Choroid plexus epithelial cell (primary cell): ENCODE results near the gene ARV1.
A peak's percentile ranks its signal among the peaks of the same experiment; 100 is the strongest.
"Not testable (repeated sequence)": the region's sequence is repeated elsewhere in the genome, so short reads cannot be mapped to it uniquely, and the experiment has no call there.

ENCODE experiments used
- DNase-seq: peaks from one replicate; pipeline ENCODE4 v3.0.0-alpha.2; 2010; ENCODE audit warnings: low read depth
- H3K4me3 ChIP-seq: 2 replicates; pipeline ENCODE4 v1.5.1; 2011; ENCODE audit warnings: low read depth, mild to moderate bottlenecking, control low read depth, low read length, moderate library complexity
- CTCF ChIP-seq: conservative IDR thresholded peaks from 2 replicates; pipeline ENCODE4 v1.5.1; 2011; ENCODE audit warnings: low read depth, mild to moderate bottlenecking, control low read depth, inconsistent platforms, low read length, moderate library complexity

Gene ARV1

DNA sequence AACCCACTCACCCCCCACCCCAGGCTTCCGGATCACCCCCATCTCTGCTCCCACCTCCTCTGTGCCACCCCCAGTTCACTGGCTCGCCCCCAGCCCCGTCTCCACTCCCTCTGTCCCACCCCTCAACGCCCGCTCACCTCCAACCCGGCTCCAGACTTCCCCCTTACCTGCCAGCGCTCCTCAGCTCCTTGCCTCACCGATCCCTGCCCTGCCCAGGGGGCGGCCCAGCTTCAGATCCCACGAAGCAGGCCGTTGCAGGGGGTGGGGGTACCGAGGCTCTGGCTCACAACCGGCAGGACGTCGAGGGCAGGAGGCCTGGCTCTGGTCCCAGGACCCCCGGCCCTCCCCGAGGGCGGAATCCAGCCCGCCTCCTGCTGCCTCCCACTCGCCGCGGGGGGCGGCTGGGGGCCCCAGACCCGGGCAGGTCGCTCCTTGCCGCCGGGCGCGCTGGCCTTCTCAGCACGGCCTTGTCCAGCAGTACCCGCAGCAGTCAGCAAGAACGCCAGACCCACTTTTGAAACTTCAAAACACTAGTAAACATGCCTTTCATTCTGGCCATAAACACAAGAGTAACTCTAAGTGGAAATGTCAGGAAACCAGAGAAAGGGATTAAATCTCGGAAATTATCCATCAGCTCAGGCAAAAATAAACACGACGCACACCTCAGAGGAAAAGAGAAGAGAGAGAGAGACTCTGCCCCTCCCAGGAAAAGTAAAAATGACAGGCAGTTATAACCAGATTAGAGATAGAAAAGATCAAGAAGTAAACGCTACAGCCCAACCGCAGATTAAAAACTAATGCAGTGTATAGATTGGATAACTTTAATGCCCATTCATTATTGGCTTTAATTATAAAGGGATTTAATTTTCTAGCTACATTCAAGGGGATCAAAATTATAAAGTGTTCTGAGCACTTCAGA is 62.2 kb downstream of the ARV1 start:
- DNase-seq: no peak
- H3K4me3 ChIP-seq: peak overlapping the region; percentile 76
- no peak for TF ChIP-seq CTCF

- H3K4me3 ChIP-seq: no peak overlapping the region
- TF ChIP-seq CTCF: no peak
- DNase-seq: no peak
These were observed 62.9 kb downstream of the ARV1 start for GRCh38 chr1:231041719-231042261.

DNA sequence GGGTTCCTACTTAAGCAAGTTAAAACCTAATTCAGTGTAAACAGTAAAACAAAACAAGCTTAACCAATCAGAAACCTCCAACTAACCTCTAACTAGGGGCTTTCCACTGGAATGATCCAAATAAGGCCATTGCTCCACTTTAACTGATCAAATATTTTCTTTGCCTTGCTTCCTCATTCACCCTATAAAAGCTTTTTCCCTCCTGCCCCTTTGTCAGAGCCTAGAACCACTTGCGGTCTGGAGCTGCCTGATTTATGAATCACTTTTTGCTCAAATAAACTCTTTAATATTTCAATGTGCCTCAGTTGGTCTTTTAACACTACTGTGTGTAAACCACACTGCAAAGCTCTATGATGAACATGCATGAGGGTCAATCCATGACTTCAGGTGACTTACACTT is 65.7 kb downstream of the ARV1 start:
- no peak overlapping the region for H3K4me3 ChIP-seq
- DNase-seq: no peak
- TF ChIP-seq CTCF: no peak

GRCh38 chr1:231045286-231045685 is 66.4 kb downstream of the ARV1 start:
- no peak for DNase-seq
- TF ChIP-seq CTCF: no peak
- no peak overlapping the region for H3K4me3 ChIP-seq

DNA sequence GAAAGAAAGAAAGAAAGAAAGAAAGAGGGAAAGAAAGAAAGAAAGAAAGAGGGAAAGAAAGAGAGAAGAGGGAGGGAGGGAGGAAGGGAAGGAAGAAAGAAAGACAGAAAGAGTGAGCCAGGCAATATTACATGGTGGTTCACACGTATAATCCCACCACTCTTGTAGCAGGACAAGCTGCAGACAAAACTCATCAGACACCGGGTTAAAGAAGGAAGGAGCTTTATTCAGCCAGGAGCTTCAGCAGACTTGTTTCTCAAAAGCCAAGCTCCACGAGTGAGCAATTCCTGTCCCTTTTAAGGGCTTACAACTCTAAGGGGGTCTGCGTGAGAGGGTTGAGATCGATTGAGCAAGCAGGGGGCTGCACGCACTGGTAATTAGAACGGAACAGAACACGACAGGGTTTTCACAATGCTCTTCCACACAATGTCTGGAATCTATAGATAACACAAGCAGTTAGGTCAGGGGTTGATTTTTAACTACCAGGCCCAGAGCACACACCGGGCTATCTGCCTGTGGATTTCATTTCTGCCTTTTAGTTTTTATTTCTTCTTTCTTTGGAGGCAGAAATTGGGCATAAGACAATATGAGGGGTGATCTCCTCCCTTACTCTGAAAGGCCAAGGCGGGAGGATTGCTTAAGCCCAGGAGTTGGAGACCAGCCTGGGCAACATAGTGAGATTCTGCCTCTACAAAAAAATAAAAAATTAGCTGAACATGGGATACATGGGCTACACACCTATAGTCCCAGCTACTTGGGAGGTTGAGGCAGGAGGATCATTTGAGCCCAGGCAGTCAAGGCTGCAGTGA is 67.2 kb downstream of the ARV1 start:
- DNase-seq, H3K4me3 ChIP-seq: not testable (repeated sequence)

DNA sequence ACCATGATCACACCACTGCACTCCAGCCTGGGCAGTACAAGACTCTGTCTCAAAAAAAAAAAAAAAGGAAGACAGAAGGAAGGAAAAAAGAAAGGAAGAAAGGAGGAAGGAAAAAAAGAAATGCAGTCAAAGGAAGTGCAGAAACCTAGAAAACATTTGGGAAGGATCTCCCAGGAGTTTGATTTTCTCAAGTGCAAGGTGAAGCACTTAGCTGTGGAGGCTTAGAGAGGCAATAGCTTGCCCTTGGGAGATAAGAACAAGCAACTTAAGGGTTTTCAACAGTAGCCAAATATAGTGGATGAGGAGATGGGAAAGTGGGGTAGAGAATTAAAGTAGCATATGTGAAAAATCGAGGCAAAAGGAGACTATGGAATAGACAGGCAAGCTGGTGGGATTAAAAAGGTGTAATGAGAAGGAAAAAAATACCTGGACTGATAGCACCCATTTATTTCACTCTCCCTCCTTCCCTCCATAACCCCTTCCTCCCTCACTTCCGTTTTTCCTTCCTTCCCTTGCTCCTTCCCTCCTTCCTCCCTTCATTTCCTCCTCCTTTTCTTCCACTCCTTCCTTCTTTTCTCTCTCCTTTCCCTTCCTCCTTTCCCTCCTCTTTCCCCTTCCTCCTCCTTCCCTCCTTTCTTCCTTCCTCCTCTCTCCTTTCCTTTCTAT is 68.0 kb downstream of the ARV1 start:
- no peak overlapping the region for H3K4me3 ChIP-seq
- DNase-seq: no peak
- TF ChIP-seq CTCF: no peak

- H3K4me3 ChIP-seq, DNase-seq: not testable (repeated sequence)
These were observed 68.6 kb downstream of the ARV1 start for GRCh38 chr1:231047529-231047928.

DNA sequence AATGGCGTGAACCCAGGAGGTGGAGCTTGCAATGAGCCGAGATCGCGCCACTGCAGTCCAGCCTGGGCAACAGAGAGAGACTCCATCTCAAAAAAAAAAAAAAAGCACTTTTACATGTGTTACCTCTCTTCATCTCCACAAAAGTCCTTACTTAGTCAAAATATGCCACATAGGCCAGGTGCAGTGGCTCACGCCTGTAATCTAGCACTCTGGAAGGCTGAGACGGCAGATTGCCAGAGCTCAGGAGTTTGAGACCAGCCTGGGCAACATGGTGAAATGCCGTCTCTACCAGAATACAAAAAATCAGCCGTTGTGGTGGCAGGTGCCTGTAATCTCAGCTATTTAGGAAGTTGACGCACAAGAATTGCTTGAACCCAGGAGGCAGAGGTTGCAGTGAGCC is 69.5 kb downstream of the ARV1 start:
- DNase-seq, H3K4me3 ChIP-seq: not testable (repeated sequence)
